ENCODE data around the gene GRAMD4. TPM values are rescaled to one million over a fixed set of nuclear protein-coding genes. Genes with fewer than 3 reads are reported as not detected.

Gene GRAMD4
- total and polyA plus RNA-seq, 10 of the 15 experiments (the other 5 are each of a cell fraction or from before 2014, with no cell fraction given): 0.21 to 45.5 (median 10.6) TPM

- peaks cover 5% of the 10 kb centered on the region for H3K79me2 ChIP-seq (ENCODE audit: control insufficient read depth, insufficient read depth, low read length)
- H4K20me1 ChIP-seq (ENCODE audit: control insufficient read depth, insufficient read depth): no peaks in the 10 kb centered on the region
- H3K4me3 ChIP-seq: no peak overlapping the region
- no peak overlapping the region for H2AFZ ChIP-seq (ENCODE audit: control insufficient read depth, low read depth, low read length)
- in situ Hi-C loops (cut with MboI) (no loop called here), intact Hi-C loops (cut with micrococcal nuclease; ENCODE audit: unreplicated experiment) (no loop called here)
- RAD21 ChIA-PET (ENCODE audit: unreplicated experiment): no interaction called here
- no peaks in the 10 kb centered on the region for H3K27me3 ChIP-seq (replicated peaks in 1 of 2; ENCODE audit: control insufficient read depth in 2 of 2, insufficient read depth in 2 of 2, low read length in 1 of 2)
- H3K27ac ChIP-seq (ENCODE audit: control insufficient read depth, insufficient read depth): no peak overlapping the region
- H3K4me1 ChIP-seq (ENCODE audit: control insufficient read depth, insufficient read depth, low read length): peaks cover 45% of the 10 kb centered on the region
- no TSS peak for BruUV-seq (replicated peaks)
- no peaks in the 10 kb centered on the region for H3K9me3 ChIP-seq (replicated peaks; ENCODE audit: control insufficient read depth, insufficient read depth, low read length)
- ATAC-seq: no peak
- FAIRE-seq: no peak
- no peak overlapping the region for H3K9ac ChIP-seq (ENCODE audit: control insufficient read depth, insufficient read depth, low read length)
- DNase-seq (ENCODE audit: low read depth, low spot score): no peak
- 86% methylated on average over 11 of the region's 11 CpGs for WGBS (ENCODE audit: insufficient coverage, insufficient replicate concordance, low lambda C conversion rate, missing lambda C conversion rate)
- H3K36me3 ChIP-seq (ENCODE audit: control insufficient read depth in 2 of 2, insufficient read depth in 2 of 2, low read length in 1 of 2): no peaks in the 10 kb centered on the region
- CTCF ChIA-PET: interaction anchor here (2.9 kb wide), 1 partner anchor 20 kb away, joined by 11 read pairs; no protein-coding TSS in a partner anchor
- TF ChIP-seq ATF3 (IDR thresholded peaks at IDR 0.05; ENCODE audit: borderline replicate concordance, extremely low read depth, low read depth, low read length): no peak
- TF ChIP-seq PRDM15 (CRISPR knock-in tag; IDR thresholded peaks at IDR 0.05): no peak
- TF ChIP-seq NFYB (IDR thresholded peaks at IDR 0.05; ENCODE audit: insufficient read depth, low read depth, low read length): no peak
- no peak for TF ChIP-seq ZNF687 (IDR thresholded peaks at IDR 0.05)
- no peak for TF ChIP-seq ETV6 (conservative IDR thresholded peaks at IDR 0.05 in 1 of 2, IDR thresholded peaks at IDR 0.05 in 1 of 2; ENCODE audit: borderline replicate concordance in 1 of 2, low read depth in 1 of 2)
- TF ChIP-seq CTCF (IDR thresholded peaks at IDR 0.05 in 2 of 3, conservative IDR thresholded peaks at IDR 0.05 in 1 of 3; ENCODE audit: control insufficient read depth in 2 of 3, extremely low read depth in 1 of 3, insufficient read depth in 1 of 3, low read depth in 3 of 3, low read length in 3 of 3): no peak
- no peak for TF ChIP-seq MXI1 (IDR thresholded peaks at IDR 0.05; ENCODE audit: low read depth, low read length)
- no peak for TF ChIP-seq TCF3 (IDR thresholded peaks at IDR 0.05; ENCODE audit: borderline replicate concordance, insufficient read depth, low read depth, low read length)
- TF ChIP-seq USF2 (IDR thresholded peaks at IDR 0.05; ENCODE audit: borderline replicate concordance, low read depth, low read length): no peak
- no peak for TF ChIP-seq HDAC6 (IDR thresholded peaks at IDR 0.05; ENCODE audit: unreplicated experiment)
- no peak for TF ChIP-seq ATF7 (IDR thresholded peaks at IDR 0.05; ENCODE audit: low read depth)
- H3K4me2 ChIP-seq (ENCODE audit: control insufficient read depth, insufficient read depth): no peak overlapping the region
- POLR2A ChIA-PET: no interaction called here
- SMC1A ChIA-PET (ENCODE audit: uncharacterized antibody, unreplicated experiment): no interaction called here
Observed at GRCh38 chr22:46583571-46583970, 36.6 kb upstream of the GRAMD4 start.
